Neuronal stem cell (in vitro differentiated cells): ENCODE measurements around the gene OLIG1.

ENCODE experiments used
- DNase-seq: peaks from one replicate; pipeline ENCODE4 v3.0.0-alpha.2; 2013; ENCODE audit warnings: low spot score
- H2AFZ ChIP-seq: one replicate; pipeline ENCODE4 v1.6.1; 2013; ENCODE audit warnings: mild to moderate bottlenecking, low read length, inconsistent platforms
- H2AK5ac ChIP-seq: 2 replicates; pipeline ENCODE4 v1.6.1; 2013; ENCODE audit warnings: low read depth, mild to moderate bottlenecking, inconsistent platforms, low read length, moderate library complexity, mixed read lengths
- H2BK120ac ChIP-seq: 2 replicates; pipeline ENCODE4 v1.6.1; 2013; ENCODE audit warnings: low read depth, mild to moderate bottlenecking, inconsistent platforms, low read length, moderate library complexity, mixed read lengths
- H2BK12ac ChIP-seq: one replicate; pipeline ENCODE4 v1.6.1; 2013; ENCODE audit warnings: low read length, inconsistent platforms
- H2BK15ac ChIP-seq: 2 replicates; pipeline ENCODE4 v1.6.1; 2013; ENCODE audit warnings: mild to moderate bottlenecking, low read length, inconsistent platforms, mixed read lengths
- H2BK5ac ChIP-seq: one replicate; pipeline ENCODE4 v1.6.1; 2013; ENCODE audit warnings: inconsistent platforms, mild to moderate bottlenecking, low read length, moderate library complexity
- H3K14ac ChIP-seq: one replicate; pipeline ENCODE4 v1.6.1; 2013; ENCODE audit warnings: low read length, inconsistent platforms
- H3K18ac ChIP-seq: 2 replicates; pipeline ENCODE4 v1.6.1; 2013; ENCODE audit warnings: low read length, inconsistent platforms
- H3K23ac ChIP-seq: 2 replicates; pipeline ENCODE4 v1.6.1; 2013; ENCODE audit warnings: low read depth, mild to moderate bottlenecking, mixed read lengths, low read length, inconsistent platforms; ENCODE audit not compliant: poor library complexity
- H3K27ac ChIP-seq: replicated peaks from 3 replicates; pipeline ENCODE4 v1.5.1; 2013; ENCODE audit warnings: low read length, inconsistent platforms
- H3K27me3 ChIP-seq, 3 experiments: 2 replicates each; pipeline ENCODE4 v1.6.1; 2013; ENCODE audit warnings: low read length in 3 of 3, mild to moderate bottlenecking in 2 of 3, inconsistent platforms in 1 of 3, low read depth in 1 of 3, mixed read lengths in 1 of 3, moderate library complexity in 1 of 3; ENCODE audit not compliant: control insufficient read depth in 3 of 3, insufficient read depth in 3 of 3
- H3K36me3 ChIP-seq, 2 donors: replicated peaks in 1 of 2; 2 replicates each; pipeline ENCODE4 v1.6.1; 2013; ENCODE audit warnings: low read length in 2 of 2; ENCODE audit not compliant: control insufficient read depth in 2 of 2, insufficient read depth in 2 of 2
- H3K4ac ChIP-seq: 2 replicates; pipeline ENCODE4 v1.6.1; 2013; ENCODE audit warnings: inconsistent platforms, mild to moderate bottlenecking, low read length, moderate library complexity
- H3K4me1 ChIP-seq, 2 donors: 1 replicate in 1 of 2; 2 replicates in 1 of 2; pipeline ENCODE4 v1.6.1; 2013; ENCODE audit warnings: low read length in 2 of 2, low read depth in 1 of 2; ENCODE audit not compliant: control insufficient read depth in 2 of 2, insufficient read depth in 1 of 2
- H3K4me2 ChIP-seq: one replicate; pipeline ENCODE4 v1.6.1; 2013; ENCODE audit warnings: mild to moderate bottlenecking, low read length, inconsistent platforms; ENCODE audit not compliant: insufficient read depth, poor library complexity, severe bottlenecking
- H3K4me3 ChIP-seq, 2 donors: 2 replicates each; pipeline ENCODE4 v1.5.1; 2013; ENCODE audit warnings: low read length in 2 of 2, mild to moderate bottlenecking in 2 of 2, inconsistent platforms in 1 of 2, moderate library complexity in 1 of 2
- H3K79me1 ChIP-seq: one replicate; pipeline ENCODE4 v1.6.1; 2013; ENCODE audit warnings: low read depth, mild to moderate bottlenecking, inconsistent platforms, low read length, moderate library complexity
- H3K9ac ChIP-seq: one replicate; pipeline ENCODE4 v1.6.1; 2013; ENCODE audit warnings: mild to moderate bottlenecking, low read depth, low read length, inconsistent platforms; ENCODE audit not compliant: poor library complexity
- H3K9me3 ChIP-seq, 2 donors: replicated peaks in 1 of 2; 2 replicates each; pipeline versions ENCODE3 to v1.6.1; 2013; ENCODE audit warnings: low read length in 2 of 2, mild to moderate bottlenecking in 2 of 2, inconsistent platforms in 1 of 2, low read depth in 1 of 2, mixed read lengths in 1 of 2, moderate library complexity in 1 of 2; ENCODE audit not compliant: control insufficient read depth in 2 of 2, insufficient read depth in 1 of 2
- H4K8ac ChIP-seq: one replicate; pipeline ENCODE4 v1.6.1; 2013; ENCODE audit warnings: low read depth, mild to moderate bottlenecking, inconsistent platforms, low read length, moderate library complexity
- H4K91ac ChIP-seq: one replicate; pipeline ENCODE4 v1.6.1; 2013; ENCODE audit warnings: low read length, low read depth, mild to moderate bottlenecking, inconsistent platforms; ENCODE audit not compliant: poor library complexity
- WGBS, 2 donors: extraction: QIAGEN DNeasy Blood & Tissue Kit; methylation state at CpG; one replicate each; pipeline ENCODE4 v1.1.7; 2013; ENCODE audit warnings: missing lambda C conversion rate in 2 of 2, mixed read lengths in 1 of 2; ENCODE audit not compliant: insufficient read length in 2 of 2, insufficient replicate concordance in 1 of 2; ENCODE audit errors: extremely low coverage in 2 of 2; 5-methylcytosine and 5-hydroxymethylcytosine counted together

Gene OLIG1

DNA sequence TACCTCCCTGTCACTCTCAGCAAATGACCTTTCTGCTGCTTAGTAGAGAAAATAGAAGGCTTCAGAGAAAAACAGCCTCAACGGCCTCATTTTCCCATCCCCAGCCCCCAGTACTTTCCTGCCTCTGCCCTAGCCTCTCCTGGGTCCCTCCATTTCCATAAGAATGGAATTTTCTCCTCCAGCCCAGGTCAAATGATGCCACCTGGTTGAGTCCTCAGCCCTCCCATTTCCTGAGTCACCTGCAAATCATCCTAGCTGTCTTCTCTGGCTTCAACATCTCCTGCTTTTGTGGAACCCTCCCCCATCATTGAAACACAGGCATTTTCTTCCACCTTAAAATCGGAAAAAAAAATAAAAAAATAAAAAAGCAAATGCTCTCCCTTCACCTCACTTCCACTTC, 35.1 kb downstream of the OLIG1 start:
- no peaks in the 10 kb centered on the region for H3K79me1 ChIP-seq
- no peak overlapping the region for H3K27ac ChIP-seq
- H3K36me3 ChIP-seq, result no peaks in the 10 kb centered on the region
- H2BK15ac ChIP-seq, result no peak overlapping the region
- peaks cover 6 to 21% of the 10 kb centered on the region in 2 donors for H3K9me3 ChIP-seq
- H3K4ac ChIP-seq, result no peak overlapping the region
- no peak overlapping the region for H3K18ac ChIP-seq
- DNase-seq, result no peak
- no peak overlapping the region for H3K23ac ChIP-seq
- no peak overlapping the region for H3K4me2 ChIP-seq
- H2BK120ac ChIP-seq, result no peak overlapping the region
- no peak overlapping the region for H2AK5ac ChIP-seq
- no peak overlapping the region for H3K4me3 ChIP-seq
- no peak overlapping the region for H3K9ac ChIP-seq
- no peak overlapping the region for H4K91ac ChIP-seq
- H2BK12ac ChIP-seq, result no peak overlapping the region
- peaks cover 11 to 12% of the 10 kb centered on the region in 2 donors for H3K4me1 ChIP-seq
- no peak overlapping the region for H2BK5ac ChIP-seq
- no peak overlapping the region for H4K8ac ChIP-seq
- no CpG with 5 or more reads among the region's 2 CpGs for WGBS, 2 donors
- H3K27me3 ChIP-seq, result peaks cover 6 to 72% (median 45%) of the 10 kb centered on the region in 3 experiments
- no peak overlapping the region for H3K14ac ChIP-seq
- H2AFZ ChIP-seq, result no peak overlapping the region

DNA sequence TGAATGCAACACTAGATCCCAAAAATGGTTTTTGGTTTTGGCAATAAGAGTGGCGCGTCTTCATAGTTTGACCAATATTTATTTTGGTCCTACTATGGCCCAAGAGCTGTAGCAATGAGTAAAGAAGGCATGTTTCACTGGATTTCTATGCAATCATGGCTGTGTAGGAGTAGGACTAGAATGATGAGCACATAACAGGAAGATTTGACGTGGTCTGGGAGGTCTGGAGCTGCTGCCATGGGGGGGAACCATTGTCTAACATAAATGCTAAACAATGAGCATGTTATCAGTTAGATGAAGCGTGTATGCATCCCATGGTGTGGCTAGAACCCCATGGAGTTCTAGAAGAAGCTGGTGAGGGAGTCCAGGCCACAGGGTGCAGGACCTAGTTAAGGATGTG, 38.3 kb downstream of the OLIG1 start:
- H3K4me2 ChIP-seq, result no peak overlapping the region
- H3K18ac ChIP-seq, result no peak overlapping the region
- no peak for DNase-seq
- no CpG with 5 or more reads among the region's 4 CpGs for WGBS, 2 donors
- H3K9ac ChIP-seq, result no peak overlapping the region
- H2BK12ac ChIP-seq, result no peak overlapping the region
- H3K9me3 ChIP-seq, result peaks cover 11 to 34% of the 10 kb centered on the region in 2 donors
- no peak overlapping the region for H3K27ac ChIP-seq
- peaks cover 17 to 93% (median 69%) of the 10 kb centered on the region in 3 experiments for H3K27me3 ChIP-seq
- no peaks in the 10 kb centered on the region for H3K79me1 ChIP-seq
- H4K8ac ChIP-seq, result no peak overlapping the region
- no peak overlapping the region for H2BK15ac ChIP-seq
- no peak overlapping the region for H3K4ac ChIP-seq
- H2BK5ac ChIP-seq, result no peak overlapping the region
- H3K23ac ChIP-seq, result no peak overlapping the region
- H3K4me1 ChIP-seq, result peaks cover 9 to 17% of the 10 kb centered on the region in 2 donors
- H3K14ac ChIP-seq, result no peak overlapping the region
- no peak overlapping the region for H3K4me3 ChIP-seq
- H3K36me3 ChIP-seq, result no peaks in the 10 kb centered on the region
- H2AK5ac ChIP-seq, result no peak overlapping the region
- H4K91ac ChIP-seq, result no peak overlapping the region
- H2BK120ac ChIP-seq, result no peak overlapping the region
- H2AFZ ChIP-seq, result no peak overlapping the region

- Histone ChIP-seq H3K9ac (no peak overlapping the region), H3K36me3 (no peaks in the 10 kb centered on the region)
Measured at GRCh38 chr21:33109574-33110339, 39.8 kb downstream of the OLIG1 start.

GRCh38 chr21:33110340-33110715, 40.4 kb downstream of the OLIG1 start:
- no CpG with 5 or more reads among the region's 9 CpGs for WGBS, 2 donors
- DNase-seq, result no peak

More at GRCh38 chr21:33109574-33110339, 39.8 kb downstream of the OLIG1 start:
- Histone ChIP-seq H3K79me1 (no peaks in the 10 kb centered on the region), H3K23ac (no peak overlapping the region), H3K4me1 (peaks cover 14 to 19% of the 10 kb centered on the region in 2 donors), H3K18ac (peak overlapping the region; percentile 53), H2BK12ac (no peak overlapping the region), H2AK5ac (no peak overlapping the region), H4K8ac (no peak overlapping the region), H2AFZ (no peak overlapping the region), H3K27ac (no peak overlapping the region), H3K4me2 (peak overlapping the region; percentile 40), H3K14ac (no peak overlapping the region), H2BK5ac (no peak overlapping the region), H3K4ac (no peak overlapping the region), H4K91ac (no peak overlapping the region), H3K4me3 (peak overlapping the region in 1 of 2 donors; percentile 32), H2BK120ac (no peak overlapping the region), H3K27me3 (peaks cover 21 to 90% (median 72%) of the 10 kb centered on the region in 3 experiments), H2BK15ac (no peak overlapping the region), H3K9me3 (peaks cover 6 to 21% of the 10 kb centered on the region in 2 donors)
- WGBS, 2 donors, result no CpG with 5 or more reads among the region's 45 CpGs
- no peak for DNase-seq

More at GRCh38 chr21:33110340-33110715, 40.4 kb downstream of the OLIG1 start:
- Histone ChIP-seq H3K27me3 (peaks cover 26 to 90% (median 72%) of the 10 kb centered on the region in 3 experiments), H3K4me1 (peaks cover 14 to 19% of the 10 kb centered on the region in 2 donors), H3K9ac (no peak overlapping the region), H4K8ac (no peak overlapping the region), H3K36me3 (no peaks in the 10 kb centered on the region), H3K9me3 (peaks cover 6 to 21% of the 10 kb centered on the region in 2 donors), H3K4ac (no peak overlapping the region), H2AK5ac (no peak overlapping the region), H2BK120ac (no peak overlapping the region), H3K18ac (no peak overlapping the region), H4K91ac (no peak overlapping the region), H2BK15ac (no peak overlapping the region), H2AFZ (no peak overlapping the region), H3K4me2 (no peak overlapping the region), H3K14ac (no peak overlapping the region), H3K4me3 (no peak overlapping the region), H2BK12ac (no peak overlapping the region), H2BK5ac (no peak overlapping the region), H3K27ac (no peak overlapping the region), H3K79me1 (no peaks in the 10 kb centered on the region), H3K23ac (no peak overlapping the region)
